Esophagus muscularis mucosa (tissue), 4 donors: ENCODE data around the gene NUP210.

Experiments used
- EP300 ChIP-seq: sonication (generic); formaldehyde crosslinking; IDR thresholded peaks from one replicate; pipeline ENCODE4 v1.6.1; 2017; ENCODE audit warnings: antibody characterized with exemption
- POLR2A ChIP-seq: fragments of 450-650 bp; IDR thresholded peaks from one replicate; pipeline ENCODE4 v1.6.1; 2017; ENCODE audit warnings: antibody characterized with exemption, moderate library complexity, mild to moderate bottlenecking, low read depth
- POLR2AphosphoS5 ChIP-seq, 2 donors: sonication (generic); formaldehyde crosslinking; IDR thresholded peaks; one replicate each; pipeline ENCODE4 v1.6.1; 2017; ENCODE audit warnings: antibody characterized with exemption in 2 of 2
- TF ChIP-seq, protein P1 (sequence below), 3 experiments: fragments of 200-600 bp in 2 of 3; fragments of 450-650 bp in 1 of 3; sonication (generic) in 2 of 3; IDR thresholded peaks; one replicate each; pipeline ENCODE4 v1.5.1; 2017 to 2019; ENCODE audit warnings: antibody characterized with exemption in 3 of 3, mild to moderate bottlenecking in 2 of 3, moderate library complexity in 1 of 3

DNA sequence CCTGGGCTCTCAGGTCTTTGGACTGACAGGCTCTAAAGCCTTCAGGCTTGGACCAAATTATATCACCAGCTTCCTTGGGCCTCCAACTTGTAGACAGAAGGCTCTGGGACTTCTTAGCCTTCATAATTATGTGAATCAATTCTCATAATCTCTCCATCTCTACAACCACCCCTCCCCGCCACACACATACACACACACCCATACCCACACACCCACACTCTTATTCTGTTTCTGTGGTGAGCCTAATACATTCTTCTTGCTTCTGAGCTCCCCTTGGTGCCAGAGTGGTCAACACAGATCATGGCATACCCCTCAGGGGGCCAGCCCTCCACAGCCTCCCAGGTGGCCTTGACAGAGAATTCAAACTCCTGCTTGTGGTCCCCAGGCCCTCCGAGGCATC, 5.6 kb upstream of the NUP210 start:
- TF ChIP-seq, protein P1, sequence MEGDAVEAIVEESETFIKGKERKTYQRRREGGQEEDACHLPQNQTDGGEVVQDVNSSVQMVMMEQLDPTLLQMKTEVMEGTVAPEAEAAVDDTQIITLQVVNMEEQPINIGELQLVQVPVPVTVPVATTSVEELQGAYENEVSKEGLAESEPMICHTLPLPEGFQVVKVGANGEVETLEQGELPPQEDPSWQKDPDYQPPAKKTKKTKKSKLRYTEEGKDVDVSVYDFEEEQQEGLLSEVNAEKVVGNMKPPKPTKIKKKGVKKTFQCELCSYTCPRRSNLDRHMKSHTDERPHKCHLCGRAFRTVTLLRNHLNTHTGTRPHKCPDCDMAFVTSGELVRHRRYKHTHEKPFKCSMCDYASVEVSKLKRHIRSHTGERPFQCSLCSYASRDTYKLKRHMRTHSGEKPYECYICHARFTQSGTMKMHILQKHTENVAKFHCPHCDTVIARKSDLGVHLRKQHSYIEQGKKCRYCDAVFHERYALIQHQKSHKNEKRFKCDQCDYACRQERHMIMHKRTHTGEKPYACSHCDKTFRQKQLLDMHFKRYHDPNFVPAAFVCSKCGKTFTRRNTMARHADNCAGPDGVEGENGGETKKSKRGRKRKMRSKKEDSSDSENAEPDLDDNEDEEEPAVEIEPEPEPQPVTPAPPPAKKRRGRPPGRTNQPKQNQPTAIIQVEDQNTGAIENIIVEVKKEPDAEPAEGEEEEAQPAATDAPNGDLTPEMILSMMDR (IDR thresholded peaks at IDR 0.05) = no peak
- TF ChIP-seq POLR2AphosphoS5 (IDR thresholded peaks at IDR 0.05) (no peak), POLR2A (no peak), EP300 (no peak)
